D341Med (cell line): ENCODE data around the gene CDK19.
"Not testable (repeated sequence)": the region's sequence is repeated elsewhere in the genome, so short reads cannot be mapped to it uniquely, and the experiment has no call there.

Source experiments
- DNase-seq: peaks from one replicate; pipeline ENCODE4 v3.0.0; 2012; ENCODE audit warnings: low spot score

CDK19 gene

DNA sequence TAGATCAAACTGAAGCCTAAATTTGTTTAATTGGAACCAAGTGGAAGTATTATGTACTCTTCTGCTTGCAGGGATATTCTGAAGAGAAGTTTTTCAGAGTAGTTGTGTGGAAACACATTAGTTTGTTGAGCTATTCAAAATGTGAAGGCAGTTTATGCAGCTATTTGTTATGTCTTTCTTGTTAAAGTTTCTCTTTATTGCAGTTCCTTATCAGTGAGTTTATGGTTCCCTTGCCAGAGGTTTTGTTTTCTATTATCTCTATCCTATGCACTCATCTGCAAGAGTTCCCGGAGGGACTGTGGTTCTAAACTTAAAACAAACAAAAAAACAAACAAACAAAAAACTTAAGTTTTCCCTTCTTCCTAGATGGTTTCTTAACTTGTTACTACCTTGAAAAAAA lies 195.2 kb downstream of the CDK19 start:
- DNase-seq = no peak

- DNase-seq = no peak
These were observed 195.9 kb downstream of the CDK19 start for GRCh38 chr6:110619275-110619908.

- DNase-seq = no peak
These were observed 196.5 kb downstream of the CDK19 start for GRCh38 chr6:110618591-110619267.

- no peak for DNase-seq
These were observed 198.2 kb downstream of the CDK19 start for GRCh38 chr6:110617057-110617456.

DNA sequence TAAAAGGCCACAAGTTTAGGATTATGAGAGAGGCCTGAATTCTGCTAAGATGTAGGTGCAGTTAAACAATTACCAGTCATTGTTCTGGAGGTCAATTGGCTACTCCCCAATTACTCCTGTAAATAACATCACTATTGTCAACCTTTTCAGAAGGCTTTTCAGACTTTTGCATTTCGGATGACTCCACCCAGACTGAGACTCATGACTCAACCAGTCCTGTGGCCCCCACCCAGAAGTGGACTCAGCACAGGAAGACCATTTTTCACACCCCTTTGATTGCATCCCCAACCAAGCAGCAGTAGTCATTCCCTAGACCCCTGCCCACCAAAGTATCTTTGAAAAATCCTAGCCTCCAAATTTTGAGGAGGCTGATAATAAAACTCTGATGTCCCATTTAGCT lies 199.5 kb downstream of the CDK19 start:
- no peak for DNase-seq

DNA sequence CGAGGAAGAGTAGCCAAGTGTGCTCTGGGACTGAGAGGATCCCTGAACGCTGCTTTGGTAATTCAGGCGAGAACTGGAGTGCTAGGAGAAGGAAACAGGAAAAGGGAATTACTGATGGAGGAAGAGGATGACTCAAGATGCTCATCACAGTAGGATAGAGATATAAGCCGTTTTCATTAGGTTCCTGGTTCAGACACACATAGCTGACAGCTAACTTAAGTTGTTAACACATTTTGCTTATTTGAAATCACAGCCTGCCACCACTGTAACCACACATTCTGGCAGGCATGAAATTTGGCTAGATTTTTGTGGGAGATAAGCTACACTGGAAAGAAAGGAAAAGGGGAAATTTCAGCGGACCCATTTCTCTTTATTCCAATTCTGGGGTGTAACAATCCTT lies 200.7 kb downstream of the CDK19 start:
- no peak for DNase-seq

GRCh38 chr6:110614106-110614505 lies 201.2 kb downstream of the CDK19 start:
- no peak for DNase-seq

DNA sequence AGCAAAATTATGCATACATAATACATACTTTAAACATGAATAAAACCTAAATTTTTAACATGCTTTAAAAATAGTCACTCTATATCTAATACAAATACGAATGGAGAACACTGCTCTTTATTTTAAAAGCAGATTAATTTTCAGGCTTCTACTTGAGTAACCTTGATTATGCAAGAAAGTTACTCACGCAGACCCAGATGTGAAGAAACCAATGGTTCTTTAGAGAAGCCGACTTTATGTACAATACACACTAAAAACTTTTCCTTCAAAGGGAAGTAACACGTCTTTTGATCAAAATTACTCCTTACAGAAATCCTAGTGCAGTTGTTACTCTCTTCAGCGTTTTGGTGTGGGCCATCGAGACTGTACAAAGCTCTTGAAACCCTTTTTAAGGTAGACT lies 201.9 kb downstream of the CDK19 start:
- DNase-seq = no peak

DNA sequence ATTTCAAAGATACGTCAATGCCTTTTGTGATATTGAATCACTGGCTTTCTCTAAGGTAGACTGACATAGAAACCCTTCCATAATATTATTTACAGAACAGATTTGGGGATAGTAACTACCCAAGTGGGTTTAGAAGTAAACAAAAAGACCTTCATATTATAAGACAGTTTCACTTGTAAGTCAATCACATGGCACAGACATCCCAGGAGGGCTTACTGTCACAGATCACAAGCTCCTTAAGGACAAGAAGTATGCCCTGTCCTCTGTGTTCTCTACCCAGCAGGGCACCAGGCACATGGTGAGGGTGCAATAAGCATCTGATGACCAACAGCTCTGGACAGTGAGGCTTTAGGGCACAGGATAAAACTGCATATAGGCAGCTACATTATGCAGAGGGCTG lies 203.0 kb downstream of the CDK19 start:
- DNase-seq = no peak

DNA sequence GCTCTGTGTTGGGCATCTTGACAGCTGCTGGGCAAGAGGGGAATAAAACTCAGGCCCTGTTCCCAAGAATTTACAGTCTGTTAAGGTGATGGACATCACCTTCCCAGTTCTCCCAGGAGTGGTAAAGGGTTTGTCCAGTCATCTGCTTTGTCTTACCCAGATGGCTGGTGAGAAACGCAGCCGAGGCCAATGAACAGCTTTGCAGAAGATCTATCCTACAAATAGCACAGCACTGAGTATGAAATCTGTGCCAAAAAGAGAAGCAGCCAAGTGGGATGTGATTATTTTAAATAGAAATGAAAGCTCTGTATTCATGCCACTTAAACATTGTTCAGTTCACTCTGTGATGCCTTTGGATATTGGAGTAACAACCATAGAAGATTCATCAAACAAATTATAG lies 206.2 kb downstream of the CDK19 start:
- no peak for DNase-seq

DNA sequence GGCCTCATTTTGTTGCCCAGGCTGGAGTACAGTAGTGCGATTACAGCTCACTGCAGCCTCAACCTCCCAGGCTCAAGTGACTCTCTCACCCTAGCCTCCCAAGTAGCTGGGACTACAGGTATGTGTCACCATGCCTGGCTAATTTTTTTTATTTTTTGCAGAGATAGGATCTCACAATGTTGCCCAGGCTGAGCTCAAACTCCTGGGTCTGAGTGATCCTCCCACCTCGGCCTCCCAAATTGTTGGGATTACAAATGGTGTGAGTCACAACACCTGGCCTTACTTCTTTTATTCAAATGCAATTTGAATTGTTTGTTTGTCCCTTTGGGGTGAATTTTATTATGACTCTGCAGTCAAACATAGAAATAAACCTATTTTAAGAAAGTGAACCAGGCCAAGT lies 207.1 kb downstream of the CDK19 start:
- DNase-seq = no peak

GRCh38 chr6:110606151-110606550 lies 209.1 kb downstream of the CDK19 start:
- DNase-seq = no peak

DNA sequence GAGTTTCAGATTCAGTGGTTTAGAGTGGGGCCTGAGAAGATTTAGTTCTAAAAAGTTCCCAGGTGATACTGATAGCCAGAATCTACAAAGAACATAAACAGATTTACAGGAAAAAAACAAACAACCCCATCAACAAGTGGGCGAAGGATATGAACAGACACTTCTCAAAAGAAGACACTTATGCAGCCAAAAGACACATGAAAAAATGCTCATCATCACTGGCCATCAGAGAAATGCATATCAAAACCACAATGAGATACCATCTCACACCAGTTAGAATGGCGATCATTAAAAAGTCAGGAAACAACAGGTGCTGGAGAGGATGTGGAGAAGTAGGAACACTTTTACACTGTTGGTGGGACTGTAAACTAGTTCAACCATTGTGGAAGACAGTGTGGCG lies 214.6 kb downstream of the CDK19 start:
- not testable (repeated sequence) for DNase-seq

DNA sequence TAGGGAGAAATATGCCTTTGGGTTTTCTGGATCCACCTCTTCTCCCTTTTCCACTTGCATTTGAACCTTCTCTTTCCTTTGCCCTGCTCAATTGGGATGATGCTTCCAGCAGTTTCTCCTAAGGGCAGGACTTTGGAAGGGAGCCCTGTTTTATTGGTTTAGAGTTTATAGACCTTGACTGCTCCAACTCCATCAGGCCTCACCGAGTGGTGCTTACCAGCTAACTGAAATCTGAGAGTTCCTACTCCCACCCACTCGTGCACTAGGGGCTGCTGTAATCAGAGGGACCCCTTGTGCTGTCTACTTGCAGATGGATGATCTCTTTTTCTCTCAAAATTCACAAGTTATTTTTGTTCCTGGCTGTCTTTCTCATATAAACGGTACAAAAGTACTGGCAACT lies 217.5 kb downstream of the CDK19 start:
- DNase-seq = no peak

DNA sequence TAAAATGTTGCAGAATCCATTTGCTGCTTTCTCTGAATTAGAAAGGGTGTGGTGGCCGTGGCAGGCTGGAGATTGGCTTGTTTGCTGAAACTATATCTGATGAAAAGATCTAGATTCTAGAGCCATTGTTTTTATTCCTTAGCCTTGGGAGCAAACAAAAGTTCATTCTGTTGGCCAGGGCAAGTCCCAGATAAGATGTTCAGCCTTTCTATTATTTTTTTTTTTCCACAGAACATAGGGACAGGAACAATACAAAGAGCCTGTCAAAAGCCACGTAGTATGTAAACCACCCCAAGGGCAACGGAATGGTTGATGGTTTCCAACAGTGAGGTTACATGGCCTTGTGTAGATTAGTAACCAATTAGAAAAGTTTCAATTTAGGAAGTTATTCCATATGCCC lies 218.9 kb downstream of the CDK19 start:
- DNase-seq = no peak

GRCh38 chr6:110595112-110595511 lies 220.2 kb downstream of the CDK19 start:
- no peak for DNase-seq

- DNase-seq = no peak
These were observed 221.6 kb downstream of the CDK19 start for GRCh38 chr6:110593637-110594036.

DNA sequence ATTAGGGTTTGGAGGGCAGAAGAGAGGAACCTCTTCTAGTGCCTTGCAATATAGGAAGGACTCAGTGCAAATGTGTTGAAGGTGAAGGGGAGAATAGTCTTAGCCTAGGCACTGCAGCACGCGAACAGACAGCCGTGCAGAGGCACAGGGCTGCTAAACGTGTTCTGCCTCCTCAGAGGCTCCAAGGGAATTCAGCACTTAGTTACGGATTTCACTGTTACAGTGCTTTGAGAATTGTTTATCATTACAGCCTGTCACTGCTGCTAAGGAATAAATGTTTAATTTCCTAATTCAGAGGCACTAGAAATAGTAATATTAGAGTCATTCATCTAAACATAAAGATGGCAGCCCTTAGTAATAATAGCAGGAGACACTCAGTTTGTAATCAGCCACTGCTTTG lies 222.5 kb downstream of the CDK19 start:
- no peak for DNase-seq

- no peak for DNase-seq
These were observed 224.4 kb downstream of the CDK19 start for GRCh38 chr6:110590821-110591351.

DNA sequence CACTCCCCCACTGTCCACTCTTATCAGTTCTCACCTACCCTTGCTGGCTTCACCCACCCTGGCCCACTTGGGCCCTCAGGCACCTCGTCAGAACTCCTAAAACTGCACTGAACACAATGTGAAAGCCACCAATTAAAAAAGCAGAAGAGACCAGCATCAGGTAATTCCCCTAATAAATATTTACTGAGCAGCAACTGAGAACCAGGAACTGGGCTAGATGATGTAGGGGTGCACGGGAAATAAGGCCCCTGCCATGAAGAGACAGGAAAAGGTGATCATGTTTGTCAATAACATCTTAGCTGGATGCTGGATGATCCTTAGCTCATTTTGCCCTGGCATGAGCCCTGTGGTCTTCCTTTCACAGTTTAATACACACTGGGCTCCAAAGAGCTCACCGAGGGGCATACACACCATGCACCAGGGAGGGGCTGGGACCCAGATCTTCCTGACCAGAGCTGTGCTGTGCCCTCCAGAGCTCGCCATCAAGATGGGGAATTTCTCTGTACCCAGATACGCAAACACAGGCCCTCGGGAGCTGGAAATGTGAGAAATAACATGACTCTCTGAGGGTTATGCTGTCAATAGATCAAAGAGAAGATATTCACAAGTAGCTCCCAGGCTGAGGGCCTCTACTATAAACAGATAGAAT lies 225.3 kb downstream of the CDK19 start:
- no peak for DNase-seq

- DNase-seq = no peak
These were observed 227.9 kb downstream of the CDK19 start for GRCh38 chr6:110587328-110587727.

DNA sequence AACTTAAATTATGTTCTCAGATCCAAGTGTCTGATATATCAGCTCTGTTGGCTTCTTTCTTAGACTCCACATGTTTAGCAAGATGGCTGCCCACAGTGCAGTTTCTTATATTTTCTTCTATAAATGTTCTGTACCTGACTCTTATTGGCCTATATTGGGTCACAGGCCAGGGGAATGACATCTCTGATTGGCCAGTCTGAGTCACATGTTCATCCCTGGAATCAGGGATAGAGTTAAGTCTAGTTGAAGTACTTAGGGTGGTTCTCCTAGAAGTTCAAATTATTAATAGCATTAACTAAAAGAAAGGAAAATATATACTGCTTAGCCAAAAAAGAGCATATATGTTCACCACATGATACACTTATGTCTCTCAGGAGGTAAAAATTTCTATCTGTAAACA lies 233.6 kb downstream of the CDK19 start:
- DNase-seq = no peak

DNA sequence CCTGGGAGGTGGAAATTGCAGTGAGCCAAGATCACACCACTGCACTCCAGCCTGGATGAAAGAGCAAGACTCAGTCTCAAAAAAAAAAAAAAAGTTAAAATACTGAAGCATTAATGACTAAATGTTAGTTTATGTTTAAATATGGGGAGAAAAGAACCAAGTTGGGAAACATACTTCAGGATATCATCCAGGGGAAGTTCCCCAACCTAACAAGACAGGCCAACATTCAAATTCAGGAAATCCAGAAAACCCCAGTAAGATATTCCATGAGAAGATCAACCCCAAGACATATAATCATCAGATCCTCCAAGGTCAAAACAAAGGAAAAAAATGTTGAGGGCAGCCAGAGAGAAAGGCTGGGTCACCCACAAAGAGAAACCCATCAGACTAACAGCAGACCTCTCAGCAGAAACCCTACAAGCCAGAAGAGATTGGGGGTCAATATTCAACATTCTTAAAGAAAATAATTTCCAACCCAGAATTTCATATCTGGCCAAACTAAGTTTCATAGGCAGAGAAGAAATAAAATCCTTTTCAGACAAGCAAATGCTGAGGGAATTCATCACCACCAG lies 237.6 kb downstream of the CDK19 start:
- DNase-seq = not testable (repeated sequence)
